ENCODE results near the gene ROBO4. TPM values are rescaled to one million over a fixed set of nuclear protein-coding genes. Genes with fewer than 3 reads are reported as not detected.

ROBO4 gene
- total RNA-seq, 2 donors from 2014 or later: not detected

- Mint-ChIP-seq H3K36me3 (ENCODE audit: low read depth) (peaks cover 2% of the 10 kb centered on the region), H3K27ac (no peak overlapping the region), H3K4me1 (peaks cover 11% of the 10 kb centered on the region), H3K27me3 (peaks cover 18% of the 10 kb centered on the region), H3K4me3 (no peak overlapping the region)
- H3K9me3 ChIP-seq (ENCODE audit: control insufficient read depth, low read length, poor library complexity, severe bottlenecking): no peaks in the 10 kb centered on the region
- ATAC-seq (no peak), DNase-seq (no peak)
Measured at GRCh38 chr11:124879493-124880289, 18.0 kb downstream of the ROBO4 start.

- H3K4me1 Mint-ChIP-seq: peaks cover 13% of the 10 kb centered on the region
- H3K36me3 Mint-ChIP-seq (ENCODE audit: low read depth): peaks cover 2% of the 10 kb centered on the region
- DNase-seq (no peak), ATAC-seq (no peak)
- peaks cover 16% of the 10 kb centered on the region for H3K27me3 Mint-ChIP-seq
- no peak overlapping the region for H3K27ac Mint-ChIP-seq
- peak overlapping the region; percentile 59 for H3K4me3 Mint-ChIP-seq
- no peaks in the 10 kb centered on the region for H3K9me3 ChIP-seq (ENCODE audit: control insufficient read depth, low read length, poor library complexity, severe bottlenecking)
Measured at GRCh38 chr11:124878759-124879492, 18.7 kb downstream of the ROBO4 start.

GRCh38 chr11:124877910-124878758 lies 19.5 kb downstream of the ROBO4 start:
- Mint-ChIP-seq H3K4me3 (peak overlapping the region; percentile 86), H3K27me3 (peaks cover 24% of the 10 kb centered on the region), H3K4me1 (peaks cover 13% of the 10 kb centered on the region), H3K36me3 (ENCODE audit: low read depth) (peaks cover 2% of the 10 kb centered on the region), H3K27ac (no peak overlapping the region)
- no peak for ATAC-seq
- no peaks in the 10 kb centered on the region for H3K9me3 ChIP-seq (ENCODE audit: control insufficient read depth, low read length, poor library complexity, severe bottlenecking)
- DNase-seq: no peak

GRCh38 chr11:124877631-124877909 lies 20.1 kb downstream of the ROBO4 start:
- ATAC-seq: no peak
- Mint-ChIP-seq H3K36me3 (ENCODE audit: low read depth) (peaks cover 2% of the 10 kb centered on the region), H3K27ac (no peak overlapping the region), H3K4me1 (peaks cover 14% of the 10 kb centered on the region), H3K27me3 (peaks cover 30% of the 10 kb centered on the region), H3K4me3 (peak overlapping the region; percentile 86)
- no peaks in the 10 kb centered on the region for H3K9me3 ChIP-seq (ENCODE audit: control insufficient read depth, low read length, poor library complexity, severe bottlenecking)
- DNase-seq: no peak

- Mint-ChIP-seq H3K36me3 (ENCODE audit: low read depth) (peaks cover 2% of the 10 kb centered on the region), H3K4me3 (peak overlapping the region; percentile 86), H3K27ac (peak overlapping the region; percentile 49), H3K4me1 (peaks cover 16% of the 10 kb centered on the region), H3K27me3 (peaks cover 35% of the 10 kb centered on the region)
- no peak for ATAC-seq
- DNase-seq: no peak
- H3K9me3 ChIP-seq (ENCODE audit: control insufficient read depth, low read length, poor library complexity, severe bottlenecking): no peaks in the 10 kb centered on the region
Measured at GRCh38 chr11:124876818-124877630, 20.6 kb downstream of the ROBO4 start.

GRCh38 chr11:124875943-124876817 lies 21.5 kb downstream of the ROBO4 start:
- ATAC-seq (peak; percentile 96), DNase-seq (peak; percentile 58 to 67 (median 60))
- no peaks in the 10 kb centered on the region for H3K9me3 ChIP-seq (ENCODE audit: control insufficient read depth, low read length, poor library complexity, severe bottlenecking)
- peaks cover 2% of the 10 kb centered on the region for H3K36me3 Mint-ChIP-seq (ENCODE audit: low read depth)
- peak overlapping the region; percentile 49 for H3K27ac Mint-ChIP-seq
- peaks cover 41% of the 10 kb centered on the region for H3K27me3 Mint-ChIP-seq
- H3K4me3 Mint-ChIP-seq: peak overlapping the region; percentile 86
- peaks cover 16% of the 10 kb centered on the region for H3K4me1 Mint-ChIP-seq

- DNase-seq: no peak
- peaks cover 46% of the 10 kb centered on the region for H3K27me3 Mint-ChIP-seq
- H3K36me3 Mint-ChIP-seq (ENCODE audit: low read depth): peaks cover 2% of the 10 kb centered on the region
Measured at GRCh38 chr11:124875401-124875800, 22.3 kb downstream of the ROBO4 start.

GRCh38 chr11:124874571-124875255 lies 23.0 kb downstream of the ROBO4 start:
- Mint-ChIP-seq H3K4me3 (peak overlapping the region; percentile 86), H3K27ac (peak overlapping the region; percentile 34)

More at GRCh38 chr11:124875401-124875800, 22.3 kb downstream of the ROBO4 start:
- Mint-ChIP-seq H3K4me1 (peaks cover 14% of the 10 kb centered on the region), H3K4me3 (peak overlapping the region; percentile 86), H3K27ac (peak overlapping the region; percentile 34)
- H3K9me3 ChIP-seq (ENCODE audit: control insufficient read depth, low read length, poor library complexity, severe bottlenecking): no peaks in the 10 kb centered on the region
- ATAC-seq: no peak

GRCh38 chr11:124873951-124874350 lies 23.7 kb downstream of the ROBO4 start:
- Mint-ChIP-seq H3K27me3 (peaks cover 61% of the 10 kb centered on the region), H3K27ac (no peak overlapping the region), H3K4me1 (peaks cover 14% of the 10 kb centered on the region), H3K36me3 (ENCODE audit: low read depth) (peaks cover 4% of the 10 kb centered on the region), H3K4me3 (no peak overlapping the region)
- H3K9me3 ChIP-seq (ENCODE audit: control insufficient read depth, low read length, poor library complexity, severe bottlenecking): no peaks in the 10 kb centered on the region
- no peak for DNase-seq
- no peak for ATAC-seq

More at GRCh38 chr11:124874571-124875255, 23.0 kb downstream of the ROBO4 start:
- Mint-ChIP-seq H3K36me3 (ENCODE audit: low read depth) (peaks cover 2% of the 10 kb centered on the region), H3K4me1 (peaks cover 16% of the 10 kb centered on the region), H3K27me3 (peaks cover 53% of the 10 kb centered on the region)
- ATAC-seq (no peak), DNase-seq (no peak)
- H3K9me3 ChIP-seq (ENCODE audit: control insufficient read depth, low read length, poor library complexity, severe bottlenecking): no peaks in the 10 kb centered on the region

GRCh38 chr11:124872741-124873140 lies 24.9 kb downstream of the ROBO4 start:
- Mint-ChIP-seq H3K4me1 (peaks cover 18% of the 10 kb centered on the region), H3K4me3 (no peak overlapping the region), H3K27ac (no peak overlapping the region), H3K27me3 (peaks cover 73% of the 10 kb centered on the region), H3K36me3 (ENCODE audit: low read depth) (peaks cover 5% of the 10 kb centered on the region)
- no peaks in the 10 kb centered on the region for H3K9me3 ChIP-seq (ENCODE audit: control insufficient read depth, low read length, poor library complexity, severe bottlenecking)
- DNase-seq (no peak), ATAC-seq (no peak)

- ATAC-seq (no peak), DNase-seq (no peak)
- H3K4me1 Mint-ChIP-seq: peaks cover 20% of the 10 kb centered on the region
- no peaks in the 10 kb centered on the region for H3K9me3 ChIP-seq (ENCODE audit: control insufficient read depth, low read length, poor library complexity, severe bottlenecking)
- peaks cover 77% of the 10 kb centered on the region for H3K27me3 Mint-ChIP-seq
- peaks cover 5% of the 10 kb centered on the region for H3K36me3 Mint-ChIP-seq (ENCODE audit: low read depth)
- no peak overlapping the region for H3K27ac Mint-ChIP-seq
- no peak overlapping the region for H3K4me3 Mint-ChIP-seq
Measured at GRCh38 chr11:124872280-124872679, 25.4 kb downstream of the ROBO4 start.
